OCI-LY7 (cell line): ENCODE measurements around the gene ZNF488. TPM values are rescaled to one million over a fixed set of nuclear protein-coding genes. Genes with fewer than 3 reads are reported as not detected.

Source experiments
- BruUV-seq: library from RNA; stranded (reverse); fragments of 400-500 nt; replicated peaks from 2 replicates; lab custom pipeline; 2021; lab: Mats Ljungman, UMichigan
- CTCF ChIA-PET: fragments of 300-600 bp; sonication (Branson Sonifier 250); formaldehyde crosslinking; loops from one replicate; lab custom pipeline; 2022; ENCODE audit warnings: antibody characterized with exemption; ENCODE audit not compliant: unreplicated experiment; lab: Charles Lee
- POLR2A ChIA-PET: fragments of 300-600 bp; sonication (Branson Sonifier 250); formaldehyde crosslinking; loops from one replicate; lab custom pipeline; 2022; ENCODE audit warnings: antibody characterized with exemption; lab: Charles Lee
- DNase-seq: peaks from one replicate; pipeline ENCODE4 v3.0.0-alpha.2; 2015; ENCODE audit warnings: low spot score
- H2AFZ ChIP-seq: fragments of 200-600 bp; sonication (generic), shearing (Covaris generic); 2 replicates; pipeline ENCODE4 v1.6.1; 2014; ENCODE audit warnings: mild to moderate bottlenecking, antibody characterized with exemption, low read length, moderate library complexity
- H3K27ac ChIP-seq: fragments of 200-600 bp; sonication (generic); 2 replicates; pipeline ENCODE4 v1.5.1; 2014; ENCODE audit warnings: mixed run types, low read depth, mild to moderate bottlenecking, moderate library complexity, low read length, inconsistent platforms; ENCODE audit not compliant: poor library complexity, severe bottlenecking
- H3K36me3 ChIP-seq: fragments of 200-600 bp; sonication (generic); 2 replicates; pipeline ENCODE4 v1.6.1; 2014; ENCODE audit warnings: mild to moderate bottlenecking, antibody characterized with exemption, low read length, moderate library complexity, mixed read lengths; ENCODE audit not compliant: insufficient read depth
- H3K4me1 ChIP-seq: fragments of 200-600 bp; sonication (generic); 2 replicates; pipeline ENCODE4 v1.5.1; 2014; ENCODE audit warnings: mild to moderate bottlenecking, low read length; ENCODE audit not compliant: insufficient read depth, poor library complexity, severe bottlenecking
- H3K4me2 ChIP-seq: fragments of 200-600 bp; sonication (generic); 2 replicates; pipeline ENCODE4 v1.6.1; 2014; ENCODE audit warnings: mild to moderate bottlenecking, low read length
- H3K4me3 ChIP-seq: fragments of 200-600 bp; sonication (generic); 2 replicates; pipeline ENCODE4 v1.5.1; 2014; ENCODE audit warnings: mild to moderate bottlenecking, low read depth, low read length; ENCODE audit not compliant: poor library complexity, severe bottlenecking
- H3K79me2 ChIP-seq: fragments of 200-600 bp; sonication (generic); 2 replicates; pipeline ENCODE4 v1.6.1; 2016; ENCODE audit warnings: low read depth, mild to moderate bottlenecking, low read length, moderate library complexity, mixed read lengths; ENCODE audit not compliant: insufficient read depth
- H3K9me2 ChIP-seq: fragments of 200-600 bp; sonication (generic); 2 replicates; pipeline ENCODE4 v1.6.1; 2016; ENCODE audit warnings: mild to moderate bottlenecking, low read length, mixed read lengths; ENCODE audit not compliant: insufficient read depth
- H3K9me3 ChIP-seq: fragments of 200-600 bp; sonication (generic); 2 replicates; pipeline ENCODE4 v1.6.1; 2014; ENCODE audit warnings: mild to moderate bottlenecking, mixed run types, low read length, mixed read lengths
- H4K20me1 ChIP-seq: fragments of 200-600 bp; sonication (generic); 2 replicates; pipeline ENCODE4 v1.6.1; 2014; ENCODE audit warnings: mild to moderate bottlenecking, antibody characterized with exemption, low read length, moderate library complexity, mixed read lengths; ENCODE audit not compliant: insufficient read depth
- EZH2phosphoT487 ChIP-seq: fragments of 200-600 bp; sonication (generic); IDR thresholded peaks from 2 replicates; pipeline ENCODE4 v1.6.1; 2018; ENCODE audit warnings: low read depth, borderline replicate concordance, mild to moderate bottlenecking, mixed run types, antibody characterized with exemption, low read length, moderate library complexity, mixed read lengths
- intact Hi-C: fragments of 100-400 bp; cut with micrococcal nuclease; formaldehyde crosslinking; loops from one replicate; pipeline ENCODE4 v1.10.0; 2022; ENCODE audit not compliant: unreplicated experiment
- total RNA-seq, 2 experiments: library from RNA; depleted of rRNA in 1 of 2; stranded (reverse); fragments of >200 nt in 1 of 2; shearing (Covaris generic) in 1 of 2; gene quantifications; 2 replicates each; pipeline ENCODE4 v1.2.3, GENCODE V29; 2014 to 2022
- TF ChIP-seq, protein P1 (sequence below): fragments of 200-600 bp; sonication (generic); conservative IDR thresholded peaks from 2 replicates; pipeline ENCODE4 v1.5.1; 2014; ENCODE audit warnings: mild to moderate bottlenecking, antibody characterized with exemption, low read length, moderate library complexity, mixed read lengths

The ZNF488 gene
- total RNA-seq, 2 experiments from 2014 or later = 0.06 to 0.34 TPM

DNA sequence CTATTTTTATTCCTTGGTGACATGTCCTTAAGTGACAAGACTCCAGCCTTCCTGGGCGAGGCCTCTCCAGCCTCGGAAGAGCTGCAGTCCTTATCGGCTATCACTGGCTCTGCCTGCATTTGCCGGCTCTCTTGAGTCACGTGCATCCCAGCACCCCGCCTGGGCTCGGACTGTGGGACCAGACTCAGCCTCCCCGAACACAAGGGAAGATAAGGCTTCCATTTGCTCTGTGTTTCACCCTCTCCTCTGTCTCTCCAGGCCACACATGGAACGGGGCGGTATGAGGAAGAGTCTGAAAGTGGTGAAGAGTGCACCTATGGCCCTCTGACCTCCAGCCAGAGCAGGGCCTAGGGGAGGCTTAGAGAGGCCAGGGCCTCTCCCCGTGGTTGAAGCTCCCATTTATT is 57.2 kb downstream of the ZNF488 start:
- no TSS peak for BruUV-seq
- no peak overlapping the region for H3K27ac ChIP-seq
- no peaks in the 10 kb centered on the region for H3K9me2 ChIP-seq
- H2AFZ ChIP-seq = no peak overlapping the region
- DNase-seq = no peak
- ChIA-PET CTCF (no interaction called here), POLR2A (no interaction called here)
- no peaks in the 10 kb centered on the region for H3K9me3 ChIP-seq
- no peaks in the 10 kb centered on the region for H3K36me3 ChIP-seq
- TF ChIP-seq, protein P1, sequence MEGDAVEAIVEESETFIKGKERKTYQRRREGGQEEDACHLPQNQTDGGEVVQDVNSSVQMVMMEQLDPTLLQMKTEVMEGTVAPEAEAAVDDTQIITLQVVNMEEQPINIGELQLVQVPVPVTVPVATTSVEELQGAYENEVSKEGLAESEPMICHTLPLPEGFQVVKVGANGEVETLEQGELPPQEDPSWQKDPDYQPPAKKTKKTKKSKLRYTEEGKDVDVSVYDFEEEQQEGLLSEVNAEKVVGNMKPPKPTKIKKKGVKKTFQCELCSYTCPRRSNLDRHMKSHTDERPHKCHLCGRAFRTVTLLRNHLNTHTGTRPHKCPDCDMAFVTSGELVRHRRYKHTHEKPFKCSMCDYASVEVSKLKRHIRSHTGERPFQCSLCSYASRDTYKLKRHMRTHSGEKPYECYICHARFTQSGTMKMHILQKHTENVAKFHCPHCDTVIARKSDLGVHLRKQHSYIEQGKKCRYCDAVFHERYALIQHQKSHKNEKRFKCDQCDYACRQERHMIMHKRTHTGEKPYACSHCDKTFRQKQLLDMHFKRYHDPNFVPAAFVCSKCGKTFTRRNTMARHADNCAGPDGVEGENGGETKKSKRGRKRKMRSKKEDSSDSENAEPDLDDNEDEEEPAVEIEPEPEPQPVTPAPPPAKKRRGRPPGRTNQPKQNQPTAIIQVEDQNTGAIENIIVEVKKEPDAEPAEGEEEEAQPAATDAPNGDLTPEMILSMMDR = no peak
- no peak for TF ChIP-seq EZH2phosphoT487
- intact Hi-C loops = no loop called here
- no peaks in the 10 kb centered on the region for H3K4me1 ChIP-seq
- H3K4me3 ChIP-seq = no peak overlapping the region
- no peaks in the 10 kb centered on the region for H4K20me1 ChIP-seq
- H3K79me2 ChIP-seq = no peaks in the 10 kb centered on the region
- no peak overlapping the region for H3K4me2 ChIP-seq

DNA sequence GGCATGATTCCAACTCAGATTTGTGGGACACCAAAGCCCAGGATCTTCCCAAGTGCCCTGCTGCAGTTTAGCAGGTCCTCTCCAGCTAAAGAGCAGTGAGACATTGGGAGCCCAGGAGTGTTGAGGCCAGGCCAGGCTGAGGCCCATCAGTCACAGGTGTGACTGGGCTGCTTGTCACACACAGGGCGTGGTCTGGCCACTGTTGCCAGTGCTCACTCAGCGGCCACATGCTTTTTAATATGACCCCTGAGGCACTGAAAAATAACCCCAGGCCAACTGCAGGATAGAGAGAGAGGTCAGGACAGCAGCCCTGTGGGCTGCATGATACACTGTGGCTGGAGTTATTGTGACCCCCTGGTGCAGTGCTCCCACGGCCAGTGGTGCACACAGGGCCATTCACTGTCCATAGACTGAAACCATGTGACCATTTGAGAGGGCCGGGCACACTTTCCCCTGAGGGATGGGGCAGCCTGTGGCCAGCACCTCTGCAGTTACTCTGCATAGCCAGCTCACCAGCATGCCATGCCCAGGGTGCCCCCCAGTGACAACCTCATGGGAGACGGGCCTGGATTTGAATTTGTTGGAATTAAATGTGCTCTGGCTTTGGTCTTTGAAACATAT is 57.7 kb downstream of the ZNF488 start:
- CTCF ChIA-PET = no interaction called here

More for the DNA sequence above, 57.7 kb downstream of the ZNF488 start:
- Histone ChIP-seq H3K79me2 (no peaks in the 10 kb centered on the region), H3K4me3 (no peak overlapping the region), H3K27ac (no peak overlapping the region), H3K4me1 (no peaks in the 10 kb centered on the region), H3K4me2 (no peak overlapping the region), H3K36me3 (no peaks in the 10 kb centered on the region), H4K20me1 (no peaks in the 10 kb centered on the region), H2AFZ (no peak overlapping the region), H3K9me2 (no peaks in the 10 kb centered on the region), H3K9me3 (no peaks in the 10 kb centered on the region)
- TF ChIP-seq, protein P1 = no peak
- TF ChIP-seq EZH2phosphoT487 = no peak
- POLR2A ChIA-PET = no interaction called here
- intact Hi-C loops = no loop called here
- no TSS peak for BruUV-seq
- DNase-seq = no peak
